Stomach (tissue), 9 donors: ENCODE data around the gene NAXE. TPM values are rescaled to one million over a fixed set of nuclear protein-coding genes. Genes with fewer than 3 reads are reported as not detected.
"Not testable (repeated sequence)": the region's sequence is repeated elsewhere in the genome, so short reads cannot be mapped to it uniquely, and the experiment has no call there.

Source experiments
- DNase-seq, 2 donors: peaks; one replicate each; pipeline versions ENCODE4 v3.0.0 to v3.0.0-alpha.2; 2013 to 2019
- H3K27ac ChIP-seq, 5 donors: fragments of 200-600 bp in 4 of 5; sonication (generic) in 4 of 5; one replicate each; pipeline ENCODE4 v1.5.1; 2013 to 2019; ENCODE audit warnings: mild to moderate bottlenecking in 1 of 5, moderate library complexity in 1 of 5
- H3K27me3 ChIP-seq, 3 donors: fragments of 200-600 bp; sonication (generic); one replicate each; pipeline ENCODE4 v1.5.1; 2017 to 2019; ENCODE audit warnings: mixed run types in 1 of 3
- H3K36me3 ChIP-seq, 4 donors: fragments of 200-600 bp; sonication (generic); 1 replicate in 3 of 4; 2 replicates in 1 of 4; pipeline ENCODE4 v1.5.1; 2016 to 2019
- H3K4me1 ChIP-seq, 4 donors: fragments of 200-600 bp; sonication (generic); one replicate each; pipeline ENCODE4 v1.5.1; 2016 to 2019
- H3K4me3 ChIP-seq, 4 donors: fragments of 200-600 bp; sonication (generic) in 3 of 4; one replicate each; pipeline ENCODE4 v1.5.1; 2016 to 2019; ENCODE audit warnings: mild to moderate bottlenecking in 1 of 4
- H3K9me3 ChIP-seq, 4 donors: fragments of 200-600 bp; sonication (generic); one replicate each; pipeline ENCODE4 v1.5.1; 2016 to 2019
- CTCF ChIP-seq, 7 experiments: fragments of 450-650 bp in 4 of 7; fragments of 200-600 bp in 3 of 7; sonication (generic) in 3 of 7; IDR thresholded peaks; one replicate each; pipeline ENCODE4 v1.5.1; 2016 to 2019; ENCODE audit warnings: antibody characterized with exemption in 7 of 7, control low read depth in 2 of 7, mild to moderate bottlenecking in 1 of 7
- EP300 ChIP-seq: sonication (generic); formaldehyde crosslinking; IDR thresholded peaks from one replicate; pipeline ENCODE4 v1.6.1; 2017; ENCODE audit warnings: antibody characterized with exemption
- POLR2A ChIP-seq, 4 donors: fragments of 450-650 bp; IDR thresholded peaks; one replicate each; pipeline ENCODE4 v1.6.1; 2016; ENCODE audit warnings: antibody characterized with exemption in 4 of 4, control low read depth in 2 of 4, mild to moderate bottlenecking in 1 of 4, moderate library complexity in 1 of 4
- POLR2AphosphoS5 ChIP-seq, 3 donors: sonication (generic); formaldehyde crosslinking; IDR thresholded peaks; one replicate each; pipeline ENCODE4 v1.6.1; 2016; ENCODE audit warnings: antibody characterized with exemption in 3 of 3
- WGBS, 5 donors: extraction: QIAGEN DNeasy Blood & Tissue Kit in 3 of 5; methylation state at CpG; one replicate each; pipeline versions ENCODE4 v1.1.5 to v1.1.7; 2013 to 2018; 5-methylcytosine and 5-hydroxymethylcytosine counted together
- intact Hi-C: fragments of 100-400 bp; cut with DNase I; formaldehyde crosslinking; loops from one replicate; pipeline ENCODE4 v1.15.1; 2023; ENCODE audit warnings: low total_unique reads
- polyA plus RNA-seq, 3 donors: library from polyadenylated mRNA; stranded (reverse); fragments of 200-250 nt; gene quantifications; one replicate each; pipeline ENCODE4 v1.2.3, GENCODE V29; 2013
- total RNA-seq, 5 donors: library from RNA; depleted of rRNA; stranded (reverse); fragments of >200 nt; gene quantifications; one replicate each; pipeline versions ENCODE4 v1.1.0 to v1.2.3, GENCODE V29; 2014 to 2016
- donor health status: healthy with polysubstance abuse.
- donor health status: Bipolar disorder and iron deficiency.
- donor health status: healthy.

The NAXE gene
- total and polyA plus RNA-seq, 8 donors, result 46.1 to 84.9 (median 69.9) TPM

DNA sequence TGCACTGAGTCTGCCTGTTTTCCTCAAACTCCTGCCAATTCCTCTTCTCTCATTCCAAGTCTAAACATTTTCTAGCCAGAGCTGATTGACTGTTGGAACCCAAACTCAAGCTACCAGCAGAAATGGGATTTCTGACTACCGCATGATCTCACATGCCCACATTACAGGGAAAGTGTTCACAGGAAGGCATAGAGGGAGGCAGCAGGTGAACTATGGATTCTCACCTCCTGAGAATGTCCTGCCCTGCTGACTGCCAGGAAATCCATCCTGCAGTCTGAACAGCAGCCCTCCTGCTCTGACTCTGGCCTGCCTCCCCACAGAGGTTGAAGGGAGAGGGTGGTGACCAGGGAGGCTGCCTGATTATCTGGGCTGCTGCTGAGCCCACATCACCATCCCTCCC lies 41.7 kb upstream of the NAXE start:
- DNase-seq, result no peak
- Histone ChIP-seq H3K9me3 (no peaks in the 10 kb centered on the region), H3K36me3 (peaks cover 0 to 16% (median 0%) of the 10 kb centered on the region in 4 donors), H3K27ac (no peak overlapping the region), H3K4me3 (no peak overlapping the region), H3K27me3 (no peaks in the 10 kb centered on the region), H3K4me1 (no peaks in the 10 kb centered on the region)
- intact Hi-C loops, result no loop called here
- WGBS, 5 donors, result 83 to 95% (median 88%) methylated on average over 1 of the region's 1 CpG
- TF ChIP-seq POLR2AphosphoS5 (IDR thresholded peaks at IDR 0.05) (no peak), EP300 (no peak), CTCF (IDR thresholded peaks at IDR 0.05) (no peak), POLR2A (IDR thresholded peaks at IDR 0.05) (no peak)

GRCh38 chr1:156550346-156550745 lies 41.2 kb upstream of the NAXE start:
- Histone ChIP-seq H3K27me3 (no peaks in the 10 kb centered on the region), H3K27ac (no peak overlapping the region), H3K36me3 (peaks cover 0 to 16% (median 0%) of the 10 kb centered on the region in 4 donors), H3K4me3 (no peak overlapping the region), H3K4me1 (no peaks in the 10 kb centered on the region), H3K9me3 (no peaks in the 10 kb centered on the region)
- WGBS, 5 donors, result 72 to 87% (median 87%) methylated on average over 5 of the region's 5 CpGs
- TF ChIP-seq CTCF (IDR thresholded peaks at IDR 0.05) (no peak), POLR2A (IDR thresholded peaks at IDR 0.05) (no peak), EP300 (no peak), POLR2AphosphoS5 (IDR thresholded peaks at IDR 0.05) (no peak)
- DNase-seq, result no peak
- intact Hi-C loops, result no loop called here

- TF ChIP-seq POLR2A (IDR thresholded peaks at IDR 0.05) (no peak), CTCF (IDR thresholded peaks at IDR 0.05) (no peak), POLR2AphosphoS5 (IDR thresholded peaks at IDR 0.05) (no peak), EP300 (no peak)
- no peaks in the 10 kb centered on the region for H3K27me3 ChIP-seq
- H3K36me3 ChIP-seq, result peaks cover 0 to 16% (median 0%) of the 10 kb centered on the region in 4 donors
- WGBS, 5 donors, result 62 to 80% (median 65%) methylated on average over 3 of the region's 3 CpGs
- DNase-seq, result no peak
- intact Hi-C loops, result no loop called here
- no peak overlapping the region for H3K4me3 ChIP-seq
- H3K4me1 ChIP-seq, result no peaks in the 10 kb centered on the region
- H3K27ac ChIP-seq, result no peak overlapping the region
- H3K9me3 ChIP-seq, result no peaks in the 10 kb centered on the region
Measured at GRCh38 chr1:156551066-156551643, 40.4 kb upstream of the NAXE start.

DNA sequence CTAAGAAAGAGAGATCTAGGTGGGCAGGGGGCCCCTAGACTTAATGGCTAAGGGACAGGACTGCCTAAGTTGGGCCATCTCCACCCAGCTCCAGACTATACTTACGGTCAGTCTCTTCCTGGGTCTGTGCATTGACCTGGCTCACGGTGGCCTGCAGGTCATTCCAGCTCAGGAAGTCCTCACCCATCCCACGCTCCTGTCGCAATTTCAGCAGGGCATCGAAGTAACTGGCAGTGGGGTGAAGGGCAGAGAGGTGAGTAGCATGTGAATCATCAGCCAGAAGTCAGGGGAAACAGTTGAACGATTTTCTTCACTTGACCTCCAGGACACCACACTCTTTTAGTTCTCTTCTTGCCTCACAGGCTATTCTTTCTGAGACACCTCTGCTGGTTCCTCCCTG lies 39.7 kb upstream of the NAXE start:
- Histone ChIP-seq H3K27ac (no peak overlapping the region), H3K36me3 (peaks cover 0 to 13% (median 0%) of the 10 kb centered on the region in 4 donors), H3K9me3 (no peaks in the 10 kb centered on the region), H3K4me3 (no peak overlapping the region), H3K4me1 (no peaks in the 10 kb centered on the region), H3K27me3 (no peaks in the 10 kb centered on the region)
- intact Hi-C loops, result no loop called here
- WGBS, 5 donors, result 86 to 95% (median 92%) methylated on average over 6 of the region's 6 CpGs
- no peak for DNase-seq
- no peak for TF ChIP-seq EP300
- TF ChIP-seq POLR2AphosphoS5 (IDR thresholded peaks at IDR 0.05), result no peak

GRCh38 chr1:156552518-156552917 lies 39.1 kb upstream of the NAXE start:
- no peak overlapping the region for H3K4me3 ChIP-seq
- no peaks in the 10 kb centered on the region for H3K27me3 ChIP-seq
- H3K36me3 ChIP-seq, result peaks cover 0 to 13% (median 0%) of the 10 kb centered on the region in 4 donors
- no peak overlapping the region for H3K27ac ChIP-seq
- intact Hi-C loops, result no loop called here
- TF ChIP-seq EP300 (no peak), POLR2AphosphoS5 (IDR thresholded peaks at IDR 0.05) (no peak), POLR2A (IDR thresholded peaks at IDR 0.05) (no peak), CTCF (IDR thresholded peaks at IDR 0.05) (no peak)
- H3K4me1 ChIP-seq, result no peaks in the 10 kb centered on the region
- no peaks in the 10 kb centered on the region for H3K9me3 ChIP-seq
- 73 to 77% (median 76%) methylated on average over 5 of the region's 5 CpGs for WGBS, 5 donors
- no peak for DNase-seq

DNA sequence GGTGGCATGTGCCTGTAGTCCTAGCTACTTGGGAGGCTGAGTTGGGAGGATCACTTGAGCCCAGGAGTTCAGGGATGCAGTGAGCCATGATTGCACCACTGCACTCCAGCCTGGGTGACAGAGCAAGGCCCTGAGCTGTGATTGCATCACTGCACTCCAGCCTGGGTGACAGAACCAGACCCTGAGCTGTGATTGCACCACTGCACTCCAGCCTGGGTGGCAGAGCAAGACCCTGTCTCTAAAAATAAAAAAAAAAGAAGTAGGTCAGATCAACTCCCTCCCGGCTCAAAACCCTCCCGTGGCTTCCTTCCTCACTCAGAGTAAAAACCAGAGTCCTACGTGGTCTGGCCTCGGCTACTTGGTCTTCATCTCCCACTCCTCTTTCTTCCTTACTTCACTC lies 38.6 kb upstream of the NAXE start:
- DNase-seq, H3K27ac ChIP-seq, H3K4me3 ChIP-seq, H3K9me3 ChIP-seq, intact Hi-C loops, H3K27me3 ChIP-seq, H3K4me1 ChIP-seq: not testable (repeated sequence)
- 77 to 89% (median 84%) methylated on average over 4 of the region's 4 CpGs for WGBS, 5 donors
- peaks cover 0 to 11% (median 0%) of the 10 kb centered on the region in 4 donors for H3K36me3 ChIP-seq
